ENCODE results near the gene SLMAP. TPM values are rescaled to one million over a fixed set of nuclear protein-coding genes. Genes with fewer than 3 reads are reported as not detected.

The SLMAP gene
- total and polyA plus RNA-seq, 2 donors (not counting 1 experiment from before 2014, with no cell fraction given) = 9.7 to 67.2 TPM

DNA sequence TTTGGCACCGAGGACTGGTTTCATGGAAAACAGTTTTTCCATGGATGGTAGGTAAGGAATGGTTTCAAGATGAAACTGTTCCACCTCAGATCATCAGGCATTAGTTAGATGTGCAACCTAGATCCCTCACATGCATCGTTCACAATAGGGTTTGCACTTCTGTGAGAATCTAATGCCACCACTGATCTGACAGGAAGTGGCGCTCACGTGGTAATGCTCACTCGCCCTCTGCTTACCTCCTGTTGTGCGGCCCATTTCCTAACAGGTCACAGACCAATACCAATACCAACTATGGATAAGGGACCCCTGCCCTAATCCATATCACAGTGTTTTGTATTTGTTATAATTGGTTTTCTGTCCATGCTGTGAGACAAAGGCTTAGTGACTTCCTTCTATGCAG is 58.9 kb downstream of the SLMAP start:
- WGBS (ENCODE audit: insufficient coverage) = 51% methylated on average over 5 of the region's 6 CpGs
- TF ChIP-seq EZH2 (IDR thresholded peaks at IDR 0.05; ENCODE audit: borderline replicate concordance, insufficient read depth, low read depth, low read length, poor library complexity, severe bottlenecking) (no peak), CTCF (IDR thresholded peaks at IDR 0.05) (no peak)
- ATAC-seq (ENCODE audit: low read depth) = no peak
- Histone ChIP-seq H3K4me2 (replicated peaks; ENCODE audit: low read depth, low read length, poor library complexity, severe bottlenecking) (peak overlapping the region; percentile 45), H2AFZ (ENCODE audit: insufficient read depth, low read depth, low read length, poor library complexity, severe bottlenecking) (peak overlapping the region; percentile 18), H3K9me3 (ENCODE audit: control extremely low read depth in 1 of 3, control insufficient read depth in 2 of 3, insufficient read depth in 1 of 3, low read length in 2 of 3) (no peaks in the 10 kb centered on the region), H3K9ac (ENCODE audit: low read length) (no peak overlapping the region), H3K36me3 (replicated peaks in 1 of 2; ENCODE audit: control extremely low read depth in 1 of 2, control insufficient read depth in 1 of 2, extremely low read depth in 1 of 2, insufficient read depth in 2 of 2, low read length in 1 of 2) (peaks cover 0 to 1% of the 10 kb centered on the region in 2 experiments), H4K20me1 (ENCODE audit: control insufficient read depth, insufficient read depth, low read length, poor library complexity, severe bottlenecking) (peaks cover 31% of the 10 kb centered on the region), H3K27ac (ENCODE audit: low read length in 2 of 2) (no peak overlapping the region), H3K4me3 (ENCODE audit: control extremely low read depth in 1 of 5, extremely low read depth in 1 of 5, insufficient read depth in 1 of 5, low read depth in 2 of 5, low read length in 4 of 5) (no peak overlapping the region), H3K4me1 (ENCODE audit: control insufficient read depth in 2 of 2, insufficient read depth in 2 of 2, low read length in 2 of 2) (peaks cover 9 to 11% of the 10 kb centered on the region in 2 donors), H3K79me2 (ENCODE audit: control insufficient read depth, insufficient read depth, low read length) (peaks cover 72% of the 10 kb centered on the region), H3K27me3 (replicated peaks in 1 of 4; ENCODE audit: control extremely low read depth in 1 of 4, control insufficient read depth in 3 of 4, insufficient read depth in 4 of 4, low read length in 3 of 4) (no peaks in the 10 kb centered on the region)
- H3K4me1 Mint-ChIP-seq = peaks cover 25% of the 10 kb centered on the region
- POLR2A ChIA-PET = no interaction called here
- intact Hi-C loops (cut with micrococcal nuclease) = no loop called here
- H3K27ac Mint-ChIP-seq = no peak overlapping the region
- CTCF ChIA-PET = no interaction called here
- H3K9me3 Mint-ChIP-seq (ENCODE audit: insufficient read depth) = no peaks in the 10 kb centered on the region
- H3K4me3 Mint-ChIP-seq = peak overlapping the region; percentile 53
- no peaks in the 10 kb centered on the region for H3K27me3 Mint-ChIP-seq
- peak; percentile 33 for DNase-seq

DNA sequence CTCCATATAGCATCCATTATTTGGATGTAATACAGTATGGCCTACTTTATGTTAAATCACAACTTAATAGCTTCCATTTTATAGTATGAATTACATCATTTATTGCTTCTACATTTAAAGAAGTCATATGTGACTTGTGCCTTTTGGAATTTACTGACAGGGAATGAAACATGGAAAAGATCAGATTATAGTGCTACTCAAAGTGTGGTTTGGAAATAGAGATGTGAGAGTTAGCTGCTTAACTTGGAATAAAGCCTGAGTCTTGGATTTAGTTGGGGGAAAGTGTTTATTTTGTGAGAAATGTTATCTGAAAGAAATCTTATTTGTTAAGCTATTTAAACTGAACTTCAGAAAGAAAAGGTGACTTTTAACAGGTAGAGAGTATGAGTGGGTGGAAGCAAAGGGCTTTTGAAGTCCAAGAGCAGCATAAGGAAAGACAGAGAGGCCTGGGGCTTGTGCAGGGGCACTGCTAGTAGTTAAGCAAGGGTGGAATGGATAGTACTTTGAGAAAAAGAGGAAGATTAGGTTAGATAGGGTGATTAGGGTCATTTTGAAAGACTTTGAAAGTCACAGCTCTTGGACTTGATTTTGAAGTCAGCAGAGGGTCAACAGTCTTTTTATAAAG is 60.5 kb downstream of the SLMAP start:
- Histone ChIP-seq H3K4me2 (replicated peaks; ENCODE audit: low read depth, low read length, poor library complexity, severe bottlenecking) (no peak overlapping the region), H3K4me3 (ENCODE audit: control extremely low read depth in 1 of 5, extremely low read depth in 1 of 5, insufficient read depth in 1 of 5, low read depth in 2 of 5, low read length in 4 of 5) (no peak overlapping the region), H3K79me2 (ENCODE audit: control insufficient read depth, insufficient read depth, low read length) (peaks cover 63% of the 10 kb centered on the region), H3K9ac (ENCODE audit: low read length) (no peak overlapping the region), H3K36me3 (replicated peaks in 1 of 2; ENCODE audit: control extremely low read depth in 1 of 2, control insufficient read depth in 1 of 2, extremely low read depth in 1 of 2, insufficient read depth in 2 of 2, low read length in 1 of 2) (no peaks in the 10 kb centered on the region), H3K27me3 (replicated peaks in 1 of 4; ENCODE audit: control extremely low read depth in 1 of 4, control insufficient read depth in 3 of 4, insufficient read depth in 4 of 4, low read length in 3 of 4) (no peaks in the 10 kb centered on the region), H4K20me1 (ENCODE audit: control insufficient read depth, insufficient read depth, low read length, poor library complexity, severe bottlenecking) (peaks cover 25% of the 10 kb centered on the region), H3K27ac (ENCODE audit: low read length in 2 of 2) (no peak overlapping the region), H3K9me3 (ENCODE audit: control extremely low read depth in 1 of 3, control insufficient read depth in 2 of 3, insufficient read depth in 1 of 3, low read length in 2 of 3) (no peaks in the 10 kb centered on the region), H2AFZ (ENCODE audit: insufficient read depth, low read depth, low read length, poor library complexity, severe bottlenecking) (no peak overlapping the region), H3K4me1 (ENCODE audit: control insufficient read depth in 2 of 2, insufficient read depth in 2 of 2, low read length in 2 of 2) (peaks cover 9 to 11% of the 10 kb centered on the region in 2 donors)
- Mint-ChIP-seq H3K9me3 (ENCODE audit: insufficient read depth) (no peaks in the 10 kb centered on the region), H3K27me3 (no peaks in the 10 kb centered on the region), H3K4me3 (no peak overlapping the region), H3K4me1 (peaks cover 21% of the 10 kb centered on the region), H3K27ac (no peak overlapping the region)
- ChIA-PET CTCF (interaction anchor here (0.7 to 1.3 kb wide), 2 partner anchors 10 to 688 kb away, joined by 3 to 4 read pairs; no protein-coding TSS in a partner anchor), POLR2A (no interaction called here)
- ATAC-seq (ENCODE audit: low read depth) (no peak), DNase-seq (no peak)
- intact Hi-C loops (cut with micrococcal nuclease) = no loop called here
- TF ChIP-seq CTCF (IDR thresholded peaks at IDR 0.05) (no peak), EZH2 (IDR thresholded peaks at IDR 0.05; ENCODE audit: borderline replicate concordance, insufficient read depth, low read depth, low read length, poor library complexity, severe bottlenecking) (no peak)

All from B cell (primary cell).